Hypothalamus (tissue), 51 donors: ENCODE measurements around the gene RELT.

Experiments used
- DNase-seq, 51 donors: peaks; one replicate each; lab custom pipeline; 2025; lab: John Stamatoyannopoulos, UW

The RELT gene

DNA sequence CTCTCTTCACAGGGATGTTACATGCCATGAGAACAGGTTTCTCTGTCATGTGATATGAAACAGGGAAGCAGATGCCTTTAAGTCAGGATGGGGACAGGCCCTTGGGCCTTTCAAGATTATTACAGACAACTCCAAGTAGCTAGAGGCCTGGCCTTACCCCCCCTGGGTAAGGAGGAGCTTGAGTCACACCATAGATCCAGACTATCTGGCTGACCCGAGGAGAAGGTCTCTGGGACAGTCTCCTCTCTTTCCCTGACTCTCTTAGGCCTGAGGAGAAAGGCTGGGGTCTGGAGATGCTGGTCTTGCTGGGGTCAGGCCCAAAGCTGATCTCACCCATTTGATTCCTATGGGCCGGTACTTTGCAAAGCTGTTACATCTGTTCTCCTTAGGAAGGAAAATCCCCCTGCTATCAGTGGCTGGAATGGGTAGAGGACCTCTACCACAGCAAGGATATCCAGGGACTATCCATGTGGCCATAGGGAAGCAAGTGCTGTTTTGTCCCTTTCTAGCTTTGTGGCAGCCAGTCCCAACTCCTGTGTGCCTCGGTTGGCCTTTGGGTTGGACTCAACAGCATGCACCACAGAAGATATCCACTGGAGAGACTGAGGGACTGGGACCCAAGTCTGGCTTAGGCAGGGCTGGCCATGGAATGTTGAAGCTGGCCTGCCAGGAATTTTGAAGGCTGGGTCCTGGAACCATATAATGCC lies 25.2 kb downstream of the RELT start:
- no peak for DNase-seq

DNA sequence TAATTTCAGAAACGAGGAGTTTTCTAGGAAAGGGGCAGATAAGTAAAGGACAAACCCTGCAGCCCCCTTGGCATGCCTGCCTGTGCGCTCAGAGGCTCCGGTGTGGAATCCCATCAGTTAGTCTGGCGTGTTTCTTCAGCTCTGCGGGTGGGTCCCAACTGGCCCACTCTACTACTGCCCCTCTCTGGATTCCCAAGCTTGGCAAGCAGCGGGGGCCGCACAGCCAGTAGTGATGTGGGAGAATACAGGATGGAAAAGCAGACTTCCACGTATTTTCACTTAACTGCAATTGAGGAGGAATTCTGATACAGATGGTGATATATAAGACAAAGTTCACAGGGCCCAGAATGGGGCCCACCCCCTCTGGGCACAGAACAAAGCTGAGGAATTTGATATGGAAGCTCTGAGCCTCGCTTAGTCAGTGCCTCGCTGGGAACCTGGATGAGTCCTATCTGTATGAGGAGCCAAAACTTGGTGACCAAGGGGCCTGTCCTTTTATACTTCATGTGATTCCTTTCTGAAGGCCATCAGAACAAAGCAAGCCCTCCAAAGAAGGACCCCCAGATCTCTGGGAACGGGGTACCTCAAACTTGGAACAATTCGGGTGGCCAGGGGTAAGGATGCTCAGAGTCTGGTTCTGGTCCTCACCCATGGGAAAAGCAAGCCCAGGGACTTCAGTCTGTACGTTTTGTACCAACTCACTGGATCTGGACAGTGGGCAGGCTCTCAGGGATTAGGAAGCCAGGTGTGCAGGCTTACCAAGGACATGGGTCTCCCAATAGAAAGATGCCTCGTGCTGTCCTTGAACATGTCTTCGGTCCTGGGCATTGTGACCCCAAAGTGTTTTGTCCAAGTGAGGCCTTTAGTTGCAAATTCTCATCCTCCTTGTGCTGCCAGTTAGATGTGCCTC lies 26.0 kb downstream of the RELT start:
- DNase-seq, result no peak

GRCh38 chr11:73402834-73403185 lies 26.6 kb downstream of the RELT start:
- DNase-seq, result no peak

GRCh38 chr11:73403541-73403940 lies 27.3 kb downstream of the RELT start:
- no peak for DNase-seq

DNA sequence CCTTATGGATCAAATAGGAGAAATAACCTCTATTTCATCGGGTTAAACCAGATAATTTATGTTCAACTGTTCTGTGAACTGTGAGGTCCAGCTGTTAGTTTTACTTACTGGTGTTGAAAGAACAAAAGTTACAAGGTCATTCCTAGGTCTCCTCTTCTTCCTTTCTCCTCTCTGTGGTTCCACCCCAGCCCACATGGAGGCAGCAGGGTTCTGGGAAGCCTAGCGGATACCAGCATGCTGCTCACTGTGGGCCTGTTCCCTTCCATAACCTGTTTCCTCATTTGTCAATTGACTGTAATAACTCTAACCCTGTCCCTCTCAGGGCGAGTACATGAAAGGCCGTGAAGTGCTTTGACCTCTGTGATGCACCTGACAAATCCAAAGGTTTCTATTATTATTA lies 27.8 kb downstream of the RELT start:
- peak in 33 of 51 donors; percentile 13 to 76 (median 61) for DNase-seq

DNA sequence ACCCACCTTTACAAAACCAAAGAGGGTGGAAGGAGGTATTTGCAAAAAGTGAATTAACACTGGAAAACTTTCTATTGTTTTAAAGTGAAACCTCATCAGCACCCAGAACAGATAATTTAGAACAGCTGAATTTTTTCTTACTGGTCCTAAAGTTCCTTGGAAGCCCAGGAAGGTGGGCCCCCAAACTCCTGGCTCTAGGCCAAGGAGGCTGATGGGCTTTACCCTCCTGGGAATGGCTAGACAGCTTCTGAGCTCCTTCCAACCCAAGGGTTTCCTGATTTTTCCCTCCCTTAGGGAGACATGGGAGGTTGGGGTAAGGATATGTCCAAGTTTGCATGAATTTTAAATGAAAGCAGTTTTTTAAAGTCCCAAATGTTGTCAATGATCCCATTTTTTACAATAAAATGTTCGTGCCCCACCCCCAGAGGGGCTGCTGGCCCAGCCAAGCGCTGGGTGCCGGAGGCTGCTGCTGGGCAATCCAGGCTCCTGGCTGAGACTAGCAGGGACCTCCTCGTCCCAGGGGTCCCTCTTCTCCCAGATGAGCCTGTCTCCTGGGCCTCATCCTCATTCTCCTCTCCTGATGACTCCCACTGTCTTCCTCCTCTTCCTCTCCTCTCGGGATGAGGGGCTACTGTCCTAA lies 28.4 kb downstream of the RELT start:
- no peak for DNase-seq

DNA sequence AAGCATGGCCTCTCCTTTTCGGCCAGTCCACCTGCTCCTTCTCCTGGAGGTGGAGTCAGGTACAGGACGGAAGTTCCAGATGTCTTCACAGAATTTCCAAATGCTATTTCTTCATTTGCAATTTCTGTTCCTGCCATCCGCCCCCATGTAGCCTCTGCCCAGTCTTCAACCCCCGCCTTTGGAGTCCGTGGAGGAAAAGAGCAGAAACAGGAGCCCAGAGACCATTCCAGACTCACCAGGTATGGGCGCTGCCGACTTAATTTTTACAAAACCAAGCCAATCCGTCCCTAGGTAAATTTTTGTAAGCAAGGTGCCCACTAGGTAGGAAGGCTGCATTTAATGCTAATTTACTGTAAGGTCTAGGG lies 28.9 kb downstream of the RELT start:
- no peak for DNase-seq

DNA sequence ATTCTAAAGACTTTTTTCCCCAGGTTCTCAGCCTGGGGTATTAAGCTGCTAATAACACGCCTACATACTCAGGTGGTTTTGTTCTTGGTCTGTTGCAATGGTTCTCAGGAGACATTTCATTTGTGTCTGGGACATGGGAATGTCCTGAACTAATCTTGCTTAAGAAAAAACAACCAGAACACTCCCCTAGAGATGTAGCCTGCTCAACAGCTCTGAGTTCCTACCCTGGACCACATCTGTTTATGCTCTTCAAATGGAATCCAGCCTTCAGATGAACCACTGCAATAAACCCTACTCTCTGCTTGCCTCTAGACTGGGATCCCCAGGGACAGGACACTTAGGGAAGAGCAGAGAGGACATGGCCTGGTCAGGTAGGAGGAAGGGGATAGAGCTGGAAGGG lies 29.9 kb downstream of the RELT start:
- no peak for DNase-seq

DNA sequence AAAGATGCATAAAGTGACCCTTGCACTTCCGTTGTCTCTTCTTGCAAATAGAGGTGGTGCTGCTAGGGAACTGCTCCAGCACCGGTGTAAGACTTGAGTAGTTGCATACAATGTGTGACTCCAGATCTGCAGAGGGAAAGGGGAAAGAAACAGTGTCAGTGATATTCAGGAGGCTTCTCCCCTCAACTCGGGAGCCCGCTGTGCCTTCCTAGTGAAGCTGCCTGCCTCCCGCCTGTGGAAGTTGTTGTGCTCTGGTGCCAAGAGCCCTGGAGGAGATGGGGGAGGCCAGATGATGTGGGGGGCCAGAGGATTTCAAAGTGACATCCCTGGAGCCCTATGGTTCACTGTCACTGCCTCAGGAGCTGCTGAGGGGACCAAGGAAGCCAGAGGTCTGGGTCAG lies 30.4 kb downstream of the RELT start:
- DNase-seq, result no peak

DNA sequence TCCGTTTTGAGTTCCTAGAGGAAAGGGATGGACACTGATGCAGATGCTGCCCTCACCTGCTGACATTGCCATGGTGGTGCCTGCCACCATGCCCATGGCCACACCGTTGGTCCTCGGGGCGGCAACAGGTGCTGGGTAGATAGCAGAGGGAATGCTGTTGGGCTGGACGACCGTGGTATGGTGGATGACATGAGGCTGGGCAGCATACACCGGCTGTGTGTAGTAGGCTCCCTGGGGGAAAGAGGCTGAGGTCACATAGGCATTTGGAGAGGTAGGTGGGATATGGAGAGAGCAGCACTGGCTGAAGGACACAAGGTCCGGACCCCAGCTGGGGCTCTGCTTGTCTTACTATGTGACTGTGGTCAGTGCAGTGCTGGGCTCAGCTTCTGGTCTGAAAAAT lies 33.2 kb downstream of the RELT start:
- no peak for DNase-seq

GRCh38 chr11:73410627-73411026 lies 34.4 kb downstream of the RELT start:
- no peak for DNase-seq

GRCh38 chr11:73411031-73411430 lies 34.8 kb downstream of the RELT start:
- DNase-seq, result no peak

- DNase-seq, result no peak
These were observed 36.1 kb downstream of the RELT start for GRCh38 chr11:73412308-73412707.

DNA sequence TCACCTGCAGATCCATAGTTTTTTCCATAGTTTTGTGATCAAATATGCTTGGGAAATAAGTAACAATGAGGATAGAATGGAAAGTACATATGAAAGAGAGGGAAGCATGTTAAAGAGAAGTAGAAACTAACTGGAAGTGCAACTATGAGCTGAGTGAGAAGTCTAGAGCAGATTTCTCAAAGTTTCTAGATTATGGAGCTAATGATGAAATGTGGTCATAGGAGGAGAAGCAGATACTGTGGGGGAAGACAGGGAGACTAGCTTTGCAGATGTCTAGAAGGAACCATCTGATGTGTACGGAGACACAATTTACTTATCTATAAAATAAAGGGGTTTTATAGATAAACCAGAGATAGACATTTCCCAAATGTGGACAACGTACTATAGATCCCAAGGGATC lies 37.1 kb downstream of the RELT start:
- DNase-seq, result no peak

DNA sequence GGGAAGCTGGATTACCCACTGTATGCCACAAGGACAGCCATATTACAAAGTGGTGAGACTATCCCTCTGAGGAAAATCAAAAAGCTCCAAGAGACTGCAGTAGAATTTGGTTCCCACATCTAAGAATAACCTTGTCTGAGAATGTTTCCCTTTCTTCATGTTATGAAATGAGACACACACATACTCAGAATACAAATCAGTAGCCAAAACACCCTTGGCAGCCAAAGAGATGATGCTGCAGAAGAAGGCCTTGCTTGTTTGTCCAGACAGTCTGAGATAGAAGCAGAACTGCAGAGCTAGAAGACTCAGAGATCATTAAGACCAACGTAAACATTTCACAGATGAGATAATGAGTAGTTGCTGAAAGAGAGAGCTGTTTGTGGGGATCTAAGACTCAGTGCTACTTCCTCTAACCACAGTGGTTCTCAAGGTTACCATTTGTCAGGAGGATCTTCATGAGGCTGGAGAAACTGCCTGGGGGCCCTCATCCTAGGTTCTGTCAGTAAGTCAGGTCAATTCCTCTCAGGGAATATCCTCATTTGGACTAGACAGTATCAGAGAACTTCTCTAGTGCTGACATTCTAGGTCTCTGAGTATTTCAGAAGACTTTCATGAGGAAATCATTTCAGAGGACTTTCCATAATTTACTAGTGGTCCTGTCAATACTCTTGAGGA lies 38.9 kb downstream of the RELT start:
- DNase-seq, result peak in 4 of 51 donors; percentile 17 to 39 (median 20)

DNA sequence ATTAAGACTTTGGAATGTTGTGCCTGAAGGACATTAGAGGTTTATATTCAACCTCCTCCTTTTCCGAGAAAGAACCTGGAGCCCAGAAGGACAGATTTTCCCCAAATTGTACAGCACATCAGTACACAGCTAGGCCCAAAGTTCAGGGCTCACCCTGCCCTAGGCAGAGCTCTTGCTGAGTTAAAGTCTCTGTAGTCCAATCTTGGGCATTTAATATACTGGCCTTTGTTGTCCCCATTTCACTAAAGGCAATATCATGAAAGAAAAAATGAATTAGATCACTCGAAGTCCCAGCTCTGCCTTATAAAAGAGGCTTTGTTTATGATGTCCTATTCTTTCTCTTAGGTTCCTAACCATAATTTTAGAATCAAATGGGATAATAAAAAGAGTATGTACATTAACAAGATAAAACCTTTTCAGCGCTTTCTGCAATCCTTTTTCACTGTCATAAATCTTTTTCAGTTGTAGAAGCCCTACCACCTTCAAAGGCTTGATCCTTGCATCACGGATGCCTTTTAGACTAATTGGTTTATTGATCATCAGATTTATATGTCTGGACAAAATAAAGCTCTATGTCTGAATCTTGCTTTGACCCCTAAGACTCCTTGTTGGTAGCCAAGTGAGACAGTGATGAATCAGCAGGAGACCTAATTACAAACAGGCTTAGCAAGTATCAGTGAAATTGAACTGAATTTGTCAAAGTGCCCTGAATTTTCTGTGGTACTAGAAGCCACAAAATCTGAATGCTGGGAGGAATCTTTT lies 39.8 kb downstream of the RELT start:
- no peak for DNase-seq

DNA sequence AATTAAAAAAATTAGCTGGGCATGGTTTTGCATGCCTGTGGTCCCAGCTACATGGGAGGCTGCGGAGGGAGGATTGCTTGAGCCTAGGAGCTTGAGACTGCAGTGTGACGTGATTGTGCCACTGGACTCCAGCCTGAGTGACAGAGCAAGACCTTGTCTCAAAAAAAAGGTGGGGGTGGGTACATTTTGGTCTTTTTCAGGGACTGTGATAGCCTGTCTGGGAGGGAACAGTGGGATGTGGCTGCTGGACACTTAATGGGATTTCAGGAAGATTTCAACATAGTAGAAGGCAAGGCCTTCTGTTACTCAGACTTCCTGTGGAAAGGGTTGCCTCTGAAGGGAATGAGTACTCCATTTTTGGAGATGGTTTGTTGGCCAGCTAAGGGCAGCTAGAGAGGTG lies 40.6 kb downstream of the RELT start:
- DNase-seq, result no peak

DNA sequence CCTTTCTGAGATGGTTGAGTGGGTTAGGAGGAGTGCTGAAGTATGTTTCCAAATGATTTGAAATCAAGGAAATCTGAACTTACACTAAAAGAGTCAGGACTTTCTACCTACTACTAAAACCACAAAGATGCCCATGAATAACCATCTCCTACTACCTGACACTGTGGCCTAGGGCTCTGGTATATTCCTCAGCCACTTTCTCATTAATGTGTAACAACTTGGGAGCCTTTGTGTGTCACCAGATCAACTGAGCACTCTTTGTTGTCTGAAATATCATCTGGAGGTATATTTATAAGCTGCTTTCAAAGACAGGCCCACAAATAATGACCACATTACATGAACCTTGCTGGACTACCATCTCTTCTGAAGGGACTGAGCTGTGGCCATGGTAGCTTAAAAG lies 43.9 kb downstream of the RELT start:
- DNase-seq, result no peak

- DNase-seq, result no peak
These were observed 46.7 kb downstream of the RELT start for GRCh38 chr11:73422886-73423285.

DNA sequence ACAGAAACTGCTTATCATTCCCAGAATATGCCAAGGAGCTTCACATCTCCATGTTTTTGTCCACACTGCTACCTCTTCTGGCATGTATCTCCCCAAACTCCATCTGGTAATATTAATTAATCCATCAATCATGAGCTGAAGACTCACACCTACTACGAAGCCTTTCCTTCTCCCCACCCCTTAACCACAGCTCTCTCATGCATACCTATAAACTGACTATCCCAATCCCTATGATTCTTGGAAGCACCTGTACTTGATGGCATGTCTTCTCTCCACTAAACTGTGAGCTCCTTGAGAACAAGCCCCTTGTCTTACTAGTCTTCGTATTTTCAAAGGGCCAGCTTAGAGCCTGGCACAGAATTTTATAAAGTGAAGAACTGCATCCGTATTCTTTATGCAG lies 47.3 kb downstream of the RELT start:
- DNase-seq, result no peak
